Prostate gland (tissue), 2 donors: ENCODE data around the gene HIPK1. TPM values are rescaled to one million over a fixed set of nuclear protein-coding genes. Genes with fewer than 3 reads are reported as not detected.

Source experiments
- DNase-seq: peaks from one replicate; pipeline ENCODE4 v3.0.0-alpha.2; 2019; ENCODE audit warnings: low spot score
- H3K27ac ChIP-seq, 2 donors: fragments of 200-600 bp; sonication (generic); 2 replicates each; pipeline ENCODE4 v1.5.1; 2017 to 2019
- H3K27me3 ChIP-seq: fragments of 200-600 bp; sonication (generic); replicated peaks from 2 replicates; pipeline ENCODE4 v1.5.1; 2019; ENCODE audit not compliant: insufficient read depth
- H3K36me3 ChIP-seq, 2 donors: fragments of 200-600 bp; sonication (generic); 1 replicate in 1 of 2; 2 replicates in 1 of 2; pipeline versions ENCODE4 v1.5.1 to v1.8.1; 2017 to 2019
- H3K4me1 ChIP-seq: fragments of 200-600 bp; sonication (generic); replicated peaks from 2 replicates; pipeline ENCODE4 v1.5.1; 2019
- H3K4me3 ChIP-seq, 2 donors: fragments of 200-600 bp; sonication (generic); 2 replicates each; pipeline ENCODE4 v1.5.1; 2017 to 2019
- H3K9me3 ChIP-seq: fragments of 200-600 bp; sonication (generic); 2 replicates; pipeline ENCODE4 v1.5.1; 2017
- POLR2A ChIP-seq: fragments of 450-650 bp; IDR thresholded peaks from one replicate; pipeline ENCODE4 v1.6.1; 2016; ENCODE audit warnings: antibody characterized with exemption, mild to moderate bottlenecking
- POLR2AphosphoS5 ChIP-seq: sonication (generic); formaldehyde crosslinking; IDR thresholded peaks from one replicate; pipeline ENCODE4 v1.6.1; 2017; ENCODE audit warnings: antibody characterized with exemption
- WGBS: methylation state at CpG from one replicate; pipeline ENCODE4 v1.1.5; 2018; 5-methylcytosine and 5-hydroxymethylcytosine counted together
- intact Hi-C: fragments of 100-400 bp; cut with DNase I; formaldehyde crosslinking; loops from one replicate; pipeline ENCODE4 v1.14.2; 2022
- total RNA-seq, 2 donors: library from RNA; depleted of rRNA; stranded (reverse); fragments of >200 nt; gene quantifications; one replicate each; pipeline ENCODE4 v1.1.0, GENCODE V29; 2016
- TF ChIP-seq, protein P1 (sequence below), 4 experiments: fragments of 200-600 bp in 2 of 4; fragments of 450-650 bp in 2 of 4; sonication (generic) in 2 of 4; IDR thresholded peaks; 1 replicate in 3 of 4; 2 replicates in 1 of 4; pipeline ENCODE4 v1.5.1; 2016 to 2019; ENCODE audit warnings: antibody characterized with exemption in 4 of 4, mild to moderate bottlenecking in 2 of 4, moderate library complexity in 2 of 4

HIPK1 gene
- total RNA-seq, 2 donors from 2014 or later: 43.5 to 76.3 TPM

DNA sequence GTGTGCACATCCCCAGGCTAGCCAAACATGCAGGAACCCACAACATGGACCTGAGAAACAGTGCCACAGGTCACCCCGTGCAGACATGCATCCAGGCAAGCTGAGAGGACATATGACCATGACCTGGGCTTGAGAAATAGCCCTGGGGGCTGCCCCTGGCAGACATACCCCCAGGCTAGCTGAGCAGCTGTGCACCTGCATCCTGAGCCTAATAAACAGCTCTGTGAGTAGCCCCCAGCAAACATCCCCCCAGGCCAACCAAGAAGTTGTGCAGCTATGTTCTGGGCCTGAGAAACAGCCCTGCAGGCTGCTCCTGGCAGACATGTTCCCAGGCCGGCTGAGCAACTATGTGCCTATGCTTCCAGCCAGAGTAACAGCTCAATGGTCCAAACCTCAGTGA lies 64.6 kb downstream of the HIPK1 start:
- Histone ChIP-seq H3K27ac (no peak overlapping the region), H3K4me3 (no peak overlapping the region), H3K9me3 (no peaks in the 10 kb centered on the region), H3K4me1 (no peaks in the 10 kb centered on the region), H3K36me3 (no peaks in the 10 kb centered on the region), H3K27me3 (no peaks in the 10 kb centered on the region)
- no peak for DNase-seq
- WGBS: 85% methylated on average over 1 of the region's 2 CpGs
- TF ChIP-seq, protein P1, sequence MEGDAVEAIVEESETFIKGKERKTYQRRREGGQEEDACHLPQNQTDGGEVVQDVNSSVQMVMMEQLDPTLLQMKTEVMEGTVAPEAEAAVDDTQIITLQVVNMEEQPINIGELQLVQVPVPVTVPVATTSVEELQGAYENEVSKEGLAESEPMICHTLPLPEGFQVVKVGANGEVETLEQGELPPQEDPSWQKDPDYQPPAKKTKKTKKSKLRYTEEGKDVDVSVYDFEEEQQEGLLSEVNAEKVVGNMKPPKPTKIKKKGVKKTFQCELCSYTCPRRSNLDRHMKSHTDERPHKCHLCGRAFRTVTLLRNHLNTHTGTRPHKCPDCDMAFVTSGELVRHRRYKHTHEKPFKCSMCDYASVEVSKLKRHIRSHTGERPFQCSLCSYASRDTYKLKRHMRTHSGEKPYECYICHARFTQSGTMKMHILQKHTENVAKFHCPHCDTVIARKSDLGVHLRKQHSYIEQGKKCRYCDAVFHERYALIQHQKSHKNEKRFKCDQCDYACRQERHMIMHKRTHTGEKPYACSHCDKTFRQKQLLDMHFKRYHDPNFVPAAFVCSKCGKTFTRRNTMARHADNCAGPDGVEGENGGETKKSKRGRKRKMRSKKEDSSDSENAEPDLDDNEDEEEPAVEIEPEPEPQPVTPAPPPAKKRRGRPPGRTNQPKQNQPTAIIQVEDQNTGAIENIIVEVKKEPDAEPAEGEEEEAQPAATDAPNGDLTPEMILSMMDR (IDR thresholded peaks at IDR 0.05): no peak
- TF ChIP-seq POLR2AphosphoS5 (no peak), POLR2A (no peak)
- intact Hi-C loops: no loop called here

DNA sequence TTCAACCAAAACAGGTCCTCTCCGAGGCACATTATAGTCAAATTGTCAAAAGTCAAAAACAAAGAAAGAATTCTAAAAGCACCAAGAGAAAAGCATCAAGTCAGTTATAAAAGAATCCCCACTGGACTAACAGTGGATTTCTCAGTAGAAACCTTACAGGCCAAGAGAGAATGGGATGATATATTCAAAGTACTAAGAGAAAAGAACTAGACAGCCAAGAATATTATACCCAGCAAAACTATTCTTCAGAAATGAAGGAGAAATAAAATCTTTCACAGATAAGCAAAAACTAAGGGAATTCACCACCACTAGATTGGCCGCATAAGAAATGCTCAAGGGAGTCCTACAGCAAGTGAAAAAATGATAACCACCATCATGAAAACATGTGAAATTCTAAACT lies 66.3 kb downstream of the HIPK1 start:
- Histone ChIP-seq H3K9me3 (no peaks in the 10 kb centered on the region), H3K27ac (no peak overlapping the region), H3K36me3 (no peaks in the 10 kb centered on the region), H3K27me3 (no peaks in the 10 kb centered on the region), H3K4me3 (no peak overlapping the region), H3K4me1 (no peaks in the 10 kb centered on the region)
- no peak for DNase-seq
- 98% methylated on average over 2 of the region's 2 CpGs for WGBS
- intact Hi-C loops: no loop called here
- TF ChIP-seq, protein P1 (IDR thresholded peaks at IDR 0.05): no peak
- no peak for TF ChIP-seq POLR2A
- no peak for TF ChIP-seq POLR2AphosphoS5

DNA sequence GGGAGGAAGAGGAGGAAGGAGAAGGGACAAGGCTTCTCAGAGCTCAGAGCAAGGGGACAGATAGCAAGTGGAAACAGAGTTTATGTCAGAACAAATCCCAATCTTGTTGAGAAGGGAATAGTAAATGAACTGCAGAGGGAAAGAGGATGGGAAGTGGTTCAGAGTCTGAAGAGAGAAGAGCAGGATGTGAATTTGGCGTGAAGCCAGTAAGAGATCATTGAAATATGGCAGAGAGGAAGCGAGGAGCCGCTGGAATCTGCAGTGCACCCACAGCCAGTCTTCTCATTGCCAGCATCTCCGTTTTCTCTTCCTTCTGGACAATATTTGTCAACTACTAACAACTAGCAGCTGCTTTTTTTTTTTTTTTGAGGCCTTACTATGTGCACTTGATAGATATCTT lies 69.2 kb downstream of the HIPK1 start:
- H3K27ac ChIP-seq: no peak overlapping the region
- no peaks in the 10 kb centered on the region for H3K27me3 ChIP-seq
- intact Hi-C loops: no loop called here
- H3K4me3 ChIP-seq: no peak overlapping the region
- WGBS: 39% methylated on average over 4 of the region's 4 CpGs
- no peaks in the 10 kb centered on the region for H3K4me1 ChIP-seq
- H3K36me3 ChIP-seq: no peaks in the 10 kb centered on the region
- DNase-seq: no peak
- TF ChIP-seq, protein P1 (IDR thresholded peaks at IDR 0.05): no peak
- TF ChIP-seq POLR2AphosphoS5: no peak
- TF ChIP-seq POLR2A: no peak
- no peaks in the 10 kb centered on the region for H3K9me3 ChIP-seq

DNA sequence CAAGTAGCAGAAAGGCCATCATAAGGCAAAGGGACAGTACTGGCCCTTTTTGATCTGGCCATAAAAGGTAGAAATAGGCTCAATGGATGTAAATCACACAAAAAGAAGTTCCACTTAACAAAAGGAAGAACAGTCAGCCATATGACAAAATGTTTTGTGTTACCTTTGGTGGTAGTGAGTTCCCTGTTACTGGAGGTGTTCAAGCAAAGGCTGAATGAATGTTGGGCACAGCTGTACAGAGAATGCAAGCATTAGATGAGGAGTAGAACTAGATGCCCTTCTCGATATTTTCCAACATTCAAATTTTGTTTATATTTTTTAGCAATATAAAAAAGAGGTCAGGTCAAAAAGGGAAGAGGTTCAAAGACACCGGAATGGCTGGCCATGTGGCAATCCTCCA lies 70.1 kb downstream of the HIPK1 start:
- Histone ChIP-seq H3K4me1 (no peaks in the 10 kb centered on the region), H3K27me3 (no peaks in the 10 kb centered on the region), H3K9me3 (no peaks in the 10 kb centered on the region), H3K27ac (no peak overlapping the region), H3K4me3 (no peak overlapping the region), H3K36me3 (no peaks in the 10 kb centered on the region)
- TF ChIP-seq, protein P1 (IDR thresholded peaks at IDR 0.05): no peak
- TF ChIP-seq POLR2A (no peak), POLR2AphosphoS5 (no peak)
- WGBS: 78% methylated on average over 2 of the region's 2 CpGs
- no peak for DNase-seq
- intact Hi-C loops: no loop called here

DNA sequence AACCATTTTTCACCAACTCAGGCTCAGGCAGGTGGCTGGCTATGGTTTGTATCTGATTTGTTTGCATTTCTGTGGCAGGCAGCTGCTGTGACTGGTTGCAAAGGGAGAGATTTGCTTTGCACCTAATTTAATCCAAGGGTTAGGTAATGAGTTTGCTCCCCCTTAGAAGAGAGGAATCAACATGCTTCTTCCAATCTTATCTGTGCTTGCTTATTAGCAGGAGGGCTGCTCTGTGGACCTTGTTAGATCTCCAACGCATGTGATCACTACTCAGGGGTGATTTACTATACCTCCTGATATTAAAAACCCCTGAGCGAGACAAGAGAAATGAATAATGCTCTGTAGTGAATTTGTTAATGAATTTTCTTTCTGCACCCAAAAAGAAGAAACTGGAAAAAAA lies 70.7 kb downstream of the HIPK1 start:
- intact Hi-C loops: no loop called here
- no peaks in the 10 kb centered on the region for H3K9me3 ChIP-seq
- TF ChIP-seq, protein P1 (IDR thresholded peaks at IDR 0.05): no peak
- no peak for TF ChIP-seq POLR2AphosphoS5
- H3K27ac ChIP-seq: no peak overlapping the region
- WGBS: 79% methylated on average over 2 of the region's 2 CpGs
- no peaks in the 10 kb centered on the region for H3K27me3 ChIP-seq
- no peaks in the 10 kb centered on the region for H3K4me1 ChIP-seq
- H3K36me3 ChIP-seq: no peaks in the 10 kb centered on the region
- no peak overlapping the region for H3K4me3 ChIP-seq
- no peak for DNase-seq
